HEK293 (cell line): Measurements from ENCODE around the gene PYGO2.
A peak's percentile ranks its signal among the peaks of the same experiment; 100 is the strongest.

Experiments used
- GLI4 ChIP-seq: fragments of 450-650 bp; formaldehyde crosslinking; IDR thresholded peaks from 2 replicates; pipeline ENCODE4 v1.5.1; 2016; ENCODE audit warnings: missing biosample characterization, missing genetic modification characterization
- HOXA7 ChIP-seq: sonication (generic); formaldehyde crosslinking; IDR thresholded peaks from 2 replicates; pipeline ENCODE4 v1.8.1; 2022; ENCODE audit warnings: missing genetic modification reagents, borderline replicate concordance
- HOXC10 ChIP-seq: sonication (generic); formaldehyde crosslinking; IDR thresholded peaks from 2 replicates; pipeline ENCODE4 v1.8.1; 2023; ENCODE audit warnings: mild to moderate bottlenecking, missing genetic modification reagents
- MYNN ChIP-seq: fragments of 450-650 bp; formaldehyde crosslinking; IDR thresholded peaks from 2 replicates; pipeline ENCODE4 v1.5.1; 2016; ENCODE audit warnings: missing biosample characterization, missing genetic modification characterization, borderline replicate concordance
- ZFP37 ChIP-seq: fragments of 450-650 bp; formaldehyde crosslinking; IDR thresholded peaks from 2 replicates; pipeline ENCODE4 v1.5.1; 2016; ENCODE audit warnings: missing biosample characterization, missing genetic modification characterization
- ZFP69B ChIP-seq: fragments of 450-650 bp; formaldehyde crosslinking; IDR thresholded peaks from 2 replicates; pipeline ENCODE4 v1.5.1; 2016; ENCODE audit warnings: missing biosample characterization, missing genetic modification characterization
- ZNF132 ChIP-seq: fragments of 450-650 bp; formaldehyde crosslinking; IDR thresholded peaks from 2 replicates; pipeline ENCODE4 v1.5.1; 2017; ENCODE audit warnings: missing biosample characterization, missing genetic modification characterization, borderline replicate concordance
- ZNF138 ChIP-seq: fragments of 450-650 bp; formaldehyde crosslinking; IDR thresholded peaks from 2 replicates; pipeline ENCODE4 v1.5.1; 2016; ENCODE audit warnings: missing biosample characterization, missing genetic modification characterization, borderline replicate concordance
- ZNF24 ChIP-seq: fragments of 450-650 bp; formaldehyde crosslinking; IDR thresholded peaks from 2 replicates; pipeline ENCODE4 v1.5.1; 2016; ENCODE audit warnings: missing biosample characterization, missing genetic modification characterization
- ZNF311 ChIP-seq: fragments of 450-650 bp; formaldehyde crosslinking; IDR thresholded peaks from 2 replicates; pipeline ENCODE4 v1.5.1; 2017; ENCODE audit warnings: missing biosample characterization, missing genetic modification characterization, borderline replicate concordance
- ZNF37A ChIP-seq: fragments of 450-650 bp; IDR thresholded peaks from 2 replicates; pipeline ENCODE4 v1.5.1; 2018; ENCODE audit warnings: missing biosample characterization, missing genetic modification characterization
- ZNF426 ChIP-seq: fragments of 450-650 bp; formaldehyde crosslinking; IDR thresholded peaks from 2 replicates; pipeline ENCODE4 v1.5.1; 2017; ENCODE audit warnings: missing biosample characterization, missing genetic modification characterization, mild to moderate bottlenecking, inconsistent platforms, moderate library complexity
- ZNF473 ChIP-seq: fragments of 450-650 bp; formaldehyde crosslinking; IDR thresholded peaks from 2 replicates; pipeline ENCODE4 v1.5.1; 2017; ENCODE audit warnings: missing biosample characterization, missing genetic modification characterization
- ZNF501 ChIP-seq: fragments of 450-650 bp; formaldehyde crosslinking; IDR thresholded peaks from 2 replicates; pipeline ENCODE4 v1.5.1; 2016; ENCODE audit warnings: missing biosample characterization, missing genetic modification characterization
- ZNF529 ChIP-seq: fragments of 450-650 bp; formaldehyde crosslinking; IDR thresholded peaks from 2 replicates; pipeline ENCODE4 v1.5.1; 2017; ENCODE audit warnings: missing genetic modification characterization, missing biosample characterization; ENCODE audit not compliant: insufficient replicate concordance
- ZNF530 ChIP-seq: fragments of 450-650 bp; formaldehyde crosslinking; IDR thresholded peaks from 2 replicates; pipeline ENCODE4 v1.5.1; 2016; ENCODE audit warnings: low read depth, missing biosample characterization, missing genetic modification characterization
- ZNF558 ChIP-seq: fragments of 450-650 bp; formaldehyde crosslinking; IDR thresholded peaks from 2 replicates; pipeline ENCODE4 v1.5.1; 2016; ENCODE audit warnings: missing biosample characterization, missing genetic modification characterization
- ZNF571 ChIP-seq: fragments of 450-650 bp; formaldehyde crosslinking; IDR thresholded peaks from 2 replicates; pipeline ENCODE4 v1.5.0; 2017; ENCODE audit warnings: missing biosample characterization, missing genetic modification characterization
- ZNF629 ChIP-seq: fragments of 450-650 bp; formaldehyde crosslinking; IDR thresholded peaks from 2 replicates; pipeline ENCODE4 v1.5.1; 2017; ENCODE audit warnings: missing biosample characterization, missing genetic modification characterization
- ZNF639 ChIP-seq: fragments of 450-650 bp; formaldehyde crosslinking; IDR thresholded peaks from 2 replicates; pipeline ENCODE4 v1.5.1; 2016; ENCODE audit warnings: missing biosample characterization, missing genetic modification characterization
- ZNF654 ChIP-seq: fragments of 450-650 bp; formaldehyde crosslinking; IDR thresholded peaks from 2 replicates; pipeline ENCODE4 v1.5.1; 2016; ENCODE audit warnings: low read depth, missing biosample characterization, missing genetic modification characterization
- ZNF658 ChIP-seq: fragments of 450-650 bp; formaldehyde crosslinking; IDR thresholded peaks from 2 replicates; pipeline ENCODE4; 2016; ENCODE audit warnings: missing biosample characterization, missing genetic modification characterization
- ZNF747 ChIP-seq: fragments of 450-650 bp; formaldehyde crosslinking; IDR thresholded peaks from 2 replicates; pipeline ENCODE4 v1.5.1; 2016; ENCODE audit warnings: missing biosample characterization, missing genetic modification characterization
- ZNF776 ChIP-seq: fragments of 450-650 bp; formaldehyde crosslinking; IDR thresholded peaks from 2 replicates; pipeline ENCODE4 v1.5.0; 2017; ENCODE audit warnings: missing biosample characterization, missing genetic modification characterization, borderline replicate concordance
- ZSCAN23 ChIP-seq: fragments of 450-650 bp; formaldehyde crosslinking; IDR thresholded peaks from 2 replicates; pipeline ENCODE4 v1.5.1; 2016; ENCODE audit warnings: missing biosample characterization, missing genetic modification characterization
- ZXDB ChIP-seq: fragments of 450-650 bp; formaldehyde crosslinking; IDR thresholded peaks from 2 replicates; pipeline ENCODE4 v1.5.1; 2016; ENCODE audit warnings: missing biosample characterization, missing genetic modification characterization
- TF ChIP-seq, protein P1 (sequence below): fragments of 450-650 bp; formaldehyde crosslinking; IDR thresholded peaks from 2 replicates; pipeline ENCODE4 v1.5.1; 2016; ENCODE audit warnings: missing biosample characterization, missing genetic modification characterization
- TF ChIP-seq, protein P2 (sequence below): fragments of 450-650 bp; formaldehyde crosslinking; IDR thresholded peaks from 2 replicates; pipeline ENCODE4 v1.5.1; 2017; ENCODE audit warnings: missing biosample characterization, missing genetic modification characterization
- TF ChIP-seq, protein P3 (sequence below): fragments of 450-650 bp; formaldehyde crosslinking; IDR thresholded peaks from 2 replicates; pipeline ENCODE4 v1.5.1; 2016; ENCODE audit warnings: missing biosample characterization, missing genetic modification characterization, borderline replicate concordance

PYGO2 gene

DNA sequence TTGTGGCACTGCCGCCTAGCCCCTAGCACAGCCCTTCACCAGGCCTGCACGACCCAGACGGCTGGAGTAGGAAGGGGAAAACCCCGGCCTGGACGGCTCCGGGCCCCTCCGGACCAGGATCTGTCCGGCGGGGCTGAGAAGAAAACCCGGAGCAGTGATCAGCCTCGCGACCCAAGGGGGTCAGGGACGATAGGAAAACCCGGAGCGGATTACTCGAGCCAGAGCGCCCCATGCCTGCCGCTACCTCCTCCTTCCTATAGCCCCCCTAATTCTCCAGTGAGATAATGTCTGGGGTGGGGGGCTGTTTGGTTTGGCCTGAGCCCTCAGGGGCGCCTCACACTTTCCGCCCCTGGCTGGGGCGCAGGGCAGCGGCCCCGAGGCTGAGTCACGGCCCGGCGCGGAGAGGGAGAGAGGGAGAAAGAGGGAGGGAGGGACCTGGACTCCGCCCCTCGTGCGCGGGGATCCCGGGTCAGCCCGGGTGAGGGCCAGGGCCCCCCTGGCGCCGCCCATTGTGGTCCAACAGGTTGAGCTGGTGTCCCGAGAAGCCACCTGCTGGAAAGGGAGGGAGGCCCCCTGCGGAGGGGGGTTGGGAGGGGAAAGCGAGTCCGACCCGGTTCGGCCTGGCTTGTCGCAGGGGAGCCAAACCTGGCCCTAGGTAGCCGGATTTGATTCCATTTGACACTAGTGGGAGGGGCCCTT, 39.3 kb upstream of the PYGO2 start (continued):
- TF ChIP-seq, protein P1, sequence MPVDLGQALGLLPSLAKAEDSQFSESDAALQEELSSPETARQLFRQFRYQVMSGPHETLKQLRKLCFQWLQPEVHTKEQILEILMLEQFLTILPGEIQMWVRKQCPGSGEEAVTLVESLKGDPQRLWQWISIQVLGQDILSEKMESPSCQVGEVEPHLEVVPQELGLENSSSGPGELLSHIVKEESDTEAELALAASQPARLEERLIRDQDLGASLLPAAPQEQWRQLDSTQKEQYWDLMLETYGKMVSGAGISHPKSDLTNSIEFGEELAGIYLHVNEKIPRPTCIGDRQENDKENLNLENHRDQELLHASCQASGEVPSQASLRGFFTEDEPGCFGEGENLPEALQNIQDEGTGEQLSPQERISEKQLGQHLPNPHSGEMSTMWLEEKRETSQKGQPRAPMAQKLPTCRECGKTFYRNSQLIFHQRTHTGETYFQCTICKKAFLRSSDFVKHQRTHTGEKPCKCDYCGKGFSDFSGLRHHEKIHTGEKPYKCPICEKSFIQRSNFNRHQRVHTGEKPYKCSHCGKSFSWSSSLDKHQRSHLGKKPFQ (tag by site-specific recombination) = peak; percentile 60; the same call in 1 of the 2 replicates
- no peak for TF ChIP-seq ZNF658
- no peak for TF ChIP-seq ZNF132 (tag by site-specific recombination)
- TF ChIP-seq ZNF639 (tag by site-specific recombination) = peak; percentile 97
- no peak for TF ChIP-seq ZNF747 (tag by site-specific recombination)
- TF ChIP-seq ZNF558 (tag by site-specific recombination) = peak; percentile 68
- peak; percentile 96 for TF ChIP-seq ZSCAN23 (tag by site-specific recombination)
- no peak for TF ChIP-seq ZNF530 (tag by site-specific recombination)
- no peak for TF ChIP-seq ZNF426 (tag by site-specific recombination)
- TF ChIP-seq, protein P2, sequence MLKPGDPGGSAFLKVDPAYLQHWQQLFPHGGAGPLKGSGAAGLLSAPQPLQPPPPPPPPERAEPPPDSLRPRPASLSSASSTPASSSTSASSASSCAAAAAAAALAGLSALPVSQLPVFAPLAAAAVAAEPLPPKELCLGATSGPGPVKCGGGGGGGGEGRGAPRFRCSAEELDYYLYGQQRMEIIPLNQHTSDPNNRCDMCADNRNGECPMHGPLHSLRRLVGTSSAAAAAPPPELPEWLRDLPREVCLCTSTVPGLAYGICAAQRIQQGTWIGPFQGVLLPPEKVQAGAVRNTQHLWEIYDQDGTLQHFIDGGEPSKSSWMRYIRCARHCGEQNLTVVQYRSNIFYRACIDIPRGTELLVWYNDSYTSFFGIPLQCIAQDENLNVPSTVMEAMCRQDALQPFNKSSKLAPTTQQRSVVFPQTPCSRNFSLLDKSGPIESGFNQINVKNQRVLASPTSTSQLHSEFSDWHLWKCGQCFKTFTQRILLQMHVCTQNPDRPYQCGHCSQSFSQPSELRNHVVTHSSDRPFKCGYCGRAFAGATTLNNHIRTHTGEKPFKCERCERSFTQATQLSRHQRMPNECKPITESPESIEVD (tag by site-specific recombination) = peak; percentile 29; the same call in 1 of the 2 replicates
- TF ChIP-seq ZNF311 (tag by site-specific recombination) = no peak
- peak; percentile 63; the same call in 1 of the 2 replicates for TF ChIP-seq GLI4
- no peak for TF ChIP-seq HOXA7
- peak; percentile 88 for TF ChIP-seq ZNF629 (tag by site-specific recombination)
- TF ChIP-seq ZNF501 (tag by site-specific recombination) = peak; percentile 99
- TF ChIP-seq ZNF37A (tag by site-specific recombination) = no peak; the same call in 1 of the 2 replicates
- TF ChIP-seq ZNF24 (tag by site-specific recombination) = peak; percentile 97
- TF ChIP-seq ZNF571 = no peak
- TF ChIP-seq ZNF473 (tag by site-specific recombination) = no peak
- TF ChIP-seq, protein P3, sequence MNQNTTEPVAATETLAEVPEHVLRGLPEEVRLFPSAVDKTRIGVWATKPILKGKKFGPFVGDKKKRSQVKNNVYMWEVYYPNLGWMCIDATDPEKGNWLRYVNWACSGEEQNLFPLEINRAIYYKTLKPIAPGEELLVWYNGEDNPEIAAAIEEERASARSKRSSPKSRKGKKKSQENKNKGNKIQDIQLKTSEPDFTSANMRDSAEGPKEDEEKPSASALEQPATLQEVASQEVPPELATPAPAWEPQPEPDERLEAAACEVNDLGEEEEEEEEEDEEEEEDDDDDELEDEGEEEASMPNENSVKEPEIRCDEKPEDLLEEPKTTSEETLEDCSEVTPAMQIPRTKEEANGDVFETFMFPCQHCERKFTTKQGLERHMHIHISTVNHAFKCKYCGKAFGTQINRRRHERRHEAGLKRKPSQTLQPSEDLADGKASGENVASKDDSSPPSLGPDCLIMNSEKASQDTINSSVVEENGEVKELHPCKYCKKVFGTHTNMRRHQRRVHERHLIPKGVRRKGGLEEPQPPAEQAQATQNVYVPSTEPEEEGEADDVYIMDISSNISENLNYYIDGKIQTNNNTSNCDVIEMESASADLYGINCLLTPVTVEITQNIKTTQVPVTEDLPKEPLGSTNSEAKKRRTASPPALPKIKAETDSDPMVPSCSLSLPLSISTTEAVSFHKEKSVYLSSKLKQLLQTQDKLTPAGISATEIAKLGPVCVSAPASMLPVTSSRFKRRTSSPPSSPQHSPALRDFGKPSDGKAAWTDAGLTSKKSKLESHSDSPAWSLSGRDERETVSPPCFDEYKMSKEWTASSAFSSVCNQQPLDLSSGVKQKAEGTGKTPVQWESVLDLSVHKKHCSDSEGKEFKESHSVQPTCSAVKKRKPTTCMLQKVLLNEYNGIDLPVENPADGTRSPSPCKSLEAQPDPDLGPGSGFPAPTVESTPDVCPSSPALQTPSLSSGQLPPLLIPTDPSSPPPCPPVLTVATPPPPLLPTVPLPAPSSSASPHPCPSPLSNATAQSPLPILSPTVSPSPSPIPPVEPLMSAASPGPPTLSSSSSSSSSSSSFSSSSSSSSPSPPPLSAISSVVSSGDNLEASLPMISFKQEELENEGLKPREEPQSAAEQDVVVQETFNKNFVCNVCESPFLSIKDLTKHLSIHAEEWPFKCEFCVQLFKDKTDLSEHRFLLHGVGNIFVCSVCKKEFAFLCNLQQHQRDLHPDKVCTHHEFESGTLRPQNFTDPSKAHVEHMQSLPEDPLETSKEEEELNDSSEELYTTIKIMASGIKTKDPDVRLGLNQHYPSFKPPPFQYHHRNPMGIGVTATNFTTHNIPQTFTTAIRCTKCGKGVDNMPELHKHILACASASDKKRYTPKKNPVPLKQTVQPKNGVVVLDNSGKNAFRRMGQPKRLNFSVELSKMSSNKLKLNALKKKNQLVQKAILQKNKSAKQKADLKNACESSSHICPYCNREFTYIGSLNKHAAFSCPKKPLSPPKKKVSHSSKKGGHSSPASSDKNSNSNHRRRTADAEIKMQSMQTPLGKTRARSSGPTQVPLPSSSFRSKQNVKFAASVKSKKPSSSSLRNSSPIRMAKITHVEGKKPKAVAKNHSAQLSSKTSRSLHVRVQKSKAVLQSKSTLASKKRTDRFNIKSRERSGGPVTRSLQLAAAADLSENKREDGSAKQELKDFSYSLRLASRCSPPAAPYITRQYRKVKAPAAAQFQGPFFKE (tag by site-specific recombination) = 0 out of 2 replicates have a peak, but pooled peaks have one; percentile 57
- peak; percentile 99 for TF ChIP-seq ZFP37 (tag by site-specific recombination)
- no peak for TF ChIP-seq HOXC10 (CRISPR knock-in tag)
- no peak for TF ChIP-seq ZNF654 (tag by site-specific recombination)
- no peak for TF ChIP-seq ZNF776 (tag by site-specific recombination)
- TF ChIP-seq ZNF529 (tag by site-specific recombination) = no peak
- TF ChIP-seq ZFP69B (tag by site-specific recombination) = peak; percentile 90
- TF ChIP-seq MYNN (tag by site-specific recombination) = no peak; the same call in 1 of the 2 replicates
- TF ChIP-seq ZXDB (tag by site-specific recombination) = peak; percentile 100
- no peak for TF ChIP-seq ZNF138 (tag by site-specific recombination)
- TF ChIP-seq, all 188 proteins: peak for 94
